GM19468 (cell line): ENCODE data around the gene CLN3.
A peak's percentile ranks its signal among the peaks of the same experiment; 100 is the strongest.
"Not testable (repeated sequence)": the region's sequence is repeated elsewhere in the genome, so short reads cannot be mapped to it uniquely, and the experiment has no call there.

Experiments used
- ATAC-seq: cut with Tn5 transposase; IDR thresholded peaks from one replicate; pipeline ENCODE4 v1.9.1; 2021; ENCODE audit warnings: mild to moderate bottlenecking, moderate library complexity, moderate number of reproducible peaks; ENCODE audit not compliant: unreplicated experiment; ENCODE audit errors: extremely low read depth

The CLN3 gene

DNA sequence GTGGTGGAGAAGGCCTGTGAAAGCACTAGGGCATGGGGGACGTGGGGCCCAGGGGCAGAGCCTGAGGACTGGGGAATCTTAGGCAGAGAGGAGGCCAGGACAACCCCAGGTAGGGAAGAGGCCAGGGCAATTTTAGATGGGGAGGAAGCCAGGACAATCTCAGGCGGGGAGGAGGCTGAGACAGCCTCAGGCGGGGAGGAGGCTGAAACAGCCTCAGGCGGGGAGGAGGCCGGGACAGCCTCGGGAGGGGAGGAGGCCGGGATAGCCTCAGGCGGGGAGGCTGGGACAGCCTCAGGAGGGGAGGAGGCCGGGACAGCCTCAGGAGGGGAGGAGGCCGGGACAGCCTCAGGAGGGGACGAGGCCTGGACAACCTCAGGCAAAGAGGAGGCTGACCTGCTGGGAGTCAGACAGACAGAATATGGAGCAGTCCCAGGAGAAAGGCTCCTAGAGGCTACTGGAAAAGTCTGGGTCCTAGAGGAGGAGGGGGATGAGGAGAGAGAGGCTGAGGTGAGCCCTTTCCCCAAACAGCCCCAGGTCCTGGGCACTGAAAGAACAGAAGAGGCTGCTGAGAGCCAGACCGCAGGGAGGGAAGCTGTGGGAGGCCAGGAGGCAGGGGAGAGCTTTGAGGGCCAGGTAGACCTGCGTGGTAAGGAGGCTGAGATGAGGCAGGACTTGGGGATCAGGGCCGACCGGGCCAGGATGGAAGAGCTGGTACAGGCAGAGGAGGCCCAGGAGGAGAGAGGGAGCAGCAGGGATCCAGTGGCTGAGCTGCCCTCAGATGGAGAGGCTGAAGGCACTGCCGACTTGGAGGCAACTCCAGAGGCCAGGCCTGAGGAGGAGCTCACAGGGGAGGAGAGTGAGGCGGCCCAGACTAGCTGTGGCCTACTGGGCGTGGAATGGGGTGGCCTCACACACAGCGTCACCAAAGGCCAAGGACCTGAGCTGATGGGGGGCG is 4.2 kb upstream of the CLN3 start:
- ATAC-seq = no peak

DNA sequence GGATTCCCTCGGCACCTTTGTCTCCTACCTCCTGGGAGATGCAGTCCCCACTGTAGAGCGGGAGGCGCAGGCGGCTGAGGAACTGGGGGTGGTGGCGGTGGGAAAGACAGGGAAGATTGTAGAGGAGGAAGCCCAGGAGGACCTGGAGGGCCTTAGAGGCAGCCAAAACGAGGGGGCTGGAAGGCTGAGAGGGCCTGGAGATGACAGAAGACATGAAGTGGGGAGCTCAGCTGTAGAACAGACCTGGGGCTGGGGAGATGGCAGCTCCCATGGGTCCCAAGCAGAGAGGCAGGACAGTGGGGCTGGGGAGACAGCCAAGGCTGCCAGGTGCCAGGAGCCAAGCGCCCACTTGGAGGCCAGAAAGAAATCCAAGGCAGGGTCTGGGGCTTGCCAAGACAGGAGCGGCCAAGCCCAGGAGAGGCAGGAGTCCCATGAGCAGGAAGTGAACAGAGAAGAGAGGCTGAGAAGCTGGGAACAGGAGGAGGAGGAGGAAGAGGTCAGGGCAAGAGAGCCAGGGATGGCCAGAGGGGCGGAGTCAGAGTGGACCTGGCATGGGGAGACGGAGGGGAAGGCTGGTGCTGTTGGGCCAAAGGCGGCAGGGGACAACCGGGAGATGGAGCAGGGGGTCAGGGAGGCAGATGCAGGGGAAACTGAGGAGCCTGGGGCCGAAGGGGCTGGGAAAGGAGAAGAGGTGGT is 3.4 kb upstream of the CLN3 start:
- no peak for ATAC-seq

DNA sequence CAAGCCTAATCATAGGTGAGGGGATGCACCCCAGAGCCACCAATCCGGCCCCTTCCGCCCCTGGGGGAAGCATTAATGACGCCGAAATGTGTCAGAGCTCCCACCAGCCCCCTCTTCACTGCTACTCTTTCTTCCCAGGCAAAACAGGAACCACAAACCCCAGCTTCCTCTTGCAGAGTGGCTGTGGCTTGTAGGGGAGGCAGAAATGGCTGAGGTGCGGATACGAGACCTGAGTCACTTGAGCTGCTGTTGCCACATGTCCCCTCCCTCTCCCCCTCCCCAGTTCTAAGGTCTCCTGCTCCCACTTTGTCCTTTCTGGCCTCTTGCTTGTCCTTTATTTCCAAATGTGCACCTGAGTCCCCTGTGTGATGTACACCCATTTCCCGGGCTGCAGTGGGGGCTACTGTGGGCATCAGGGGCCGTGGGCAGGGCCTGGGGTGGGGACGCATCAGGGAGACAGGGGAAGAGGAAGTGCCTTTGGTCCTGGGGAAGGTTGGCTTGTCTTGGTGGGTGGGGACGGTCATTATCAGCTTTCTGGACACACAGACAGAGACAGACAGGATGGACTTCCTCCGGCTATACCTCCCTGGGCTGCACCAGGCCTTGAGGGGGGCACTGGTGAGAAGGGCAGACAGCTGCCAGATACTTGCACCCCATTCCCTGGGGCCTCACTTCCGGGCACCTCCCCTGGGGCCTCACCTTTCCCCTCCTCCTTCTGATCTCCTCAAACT is 2.4 kb upstream of the CLN3 start, which contains the start of gene APOBR:
Gene APOBR, plus strand, starts transcription at position 523 of the 731 bp plus-strand sequence. Its CDS starts 39 bp downstream, at position 562.
- ATAC-seq = peak; percentile 37

DNA sequence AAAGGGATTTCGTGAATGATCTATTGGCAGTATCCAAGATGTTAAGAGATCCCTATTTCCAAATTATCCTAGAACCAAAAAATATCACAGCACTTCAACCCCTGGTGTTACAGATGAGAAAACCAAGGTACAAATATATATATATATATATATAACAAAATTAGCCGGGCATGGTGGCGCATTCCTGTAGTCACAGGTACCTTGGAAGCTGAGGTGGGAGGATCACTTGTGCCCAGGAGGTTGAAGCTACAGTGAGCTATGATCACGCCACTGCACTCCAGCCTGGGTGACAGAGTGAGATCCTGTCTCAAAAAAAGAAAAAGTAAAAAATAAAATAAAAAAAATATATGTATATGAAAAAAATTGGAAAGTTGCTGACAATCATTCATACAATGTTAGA is 637 bp upstream of the CLN3 start:
- no peak for ATAC-seq

DNA sequence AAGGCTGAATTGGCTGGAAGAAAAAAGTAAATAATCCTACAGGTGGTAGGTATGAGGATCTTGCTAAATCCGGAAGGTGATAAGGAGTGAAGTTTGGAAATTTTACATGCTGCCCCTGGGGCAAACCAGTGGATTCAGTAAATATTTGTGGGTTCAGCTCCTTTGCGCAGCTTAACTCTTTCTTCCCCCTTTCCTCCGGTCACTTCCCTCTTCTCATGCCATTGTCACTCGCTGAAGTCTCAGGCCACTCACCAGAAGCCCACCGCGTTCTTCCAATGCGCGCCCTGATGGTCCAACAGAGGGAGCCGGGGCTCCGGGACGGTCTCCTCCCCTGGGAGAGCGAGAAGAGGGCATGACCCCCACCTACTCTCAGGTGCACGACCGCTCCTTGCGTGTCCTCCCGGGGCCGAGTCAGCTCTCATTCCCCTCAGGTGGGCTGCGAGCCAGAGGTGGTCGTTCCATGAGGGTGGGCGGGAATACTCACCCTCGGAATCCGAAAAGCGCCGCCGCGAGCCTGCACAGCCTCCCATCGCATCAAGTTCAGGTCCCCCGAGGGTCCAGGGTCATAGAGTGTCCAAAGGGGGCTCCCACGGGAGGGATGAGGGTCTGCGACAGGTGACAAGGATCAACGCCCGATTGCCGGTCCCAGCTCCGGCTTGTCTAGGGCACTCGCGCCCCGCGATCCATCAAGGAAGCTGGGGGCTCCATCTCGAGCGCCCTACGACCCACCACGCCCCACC is 474 bp downstream of the CLN3 start:
- no peak for ATAC-seq

DNA sequence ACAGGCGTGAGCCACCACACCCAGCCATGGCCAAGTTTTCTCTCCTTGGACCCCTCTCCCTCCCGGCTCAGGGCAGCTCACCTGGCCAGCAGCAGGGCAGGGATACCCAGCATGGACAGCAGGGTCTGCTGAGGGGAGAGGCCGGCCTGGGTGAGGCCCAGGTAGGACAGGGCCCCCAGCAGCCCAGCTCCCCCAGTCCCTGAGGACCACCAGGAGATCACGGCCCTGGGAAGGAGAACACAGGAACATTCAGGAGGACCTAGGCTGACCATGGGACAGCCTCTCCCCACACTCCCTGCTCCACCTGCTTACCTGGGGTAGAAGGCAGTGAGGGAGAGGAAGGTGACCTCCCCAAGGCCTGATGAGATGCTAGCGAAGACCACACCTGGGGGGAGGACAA is 5.6 kb downstream of the CLN3 start:
- ATAC-seq = no peak

DNA sequence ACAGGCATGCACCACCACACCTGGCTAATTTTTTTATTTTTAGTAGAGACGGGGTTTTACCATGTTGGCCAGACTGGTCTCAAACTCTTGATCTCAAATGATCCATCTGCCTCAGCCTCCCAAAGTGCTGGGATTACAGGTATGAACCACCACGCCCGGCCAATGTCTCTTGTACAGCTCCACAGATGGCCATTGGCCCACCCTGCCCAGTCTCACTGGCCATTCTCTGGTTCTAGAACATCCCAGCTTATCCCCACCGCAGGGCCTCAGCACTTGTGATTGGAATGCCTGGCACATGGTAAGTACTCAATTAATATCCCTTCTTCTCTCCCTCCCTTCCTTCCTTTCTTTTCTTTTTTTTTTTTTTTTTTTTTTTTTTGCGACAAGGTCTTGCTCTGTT is 8.5 kb downstream of the CLN3 start:
- not testable (repeated sequence) for ATAC-seq

DNA sequence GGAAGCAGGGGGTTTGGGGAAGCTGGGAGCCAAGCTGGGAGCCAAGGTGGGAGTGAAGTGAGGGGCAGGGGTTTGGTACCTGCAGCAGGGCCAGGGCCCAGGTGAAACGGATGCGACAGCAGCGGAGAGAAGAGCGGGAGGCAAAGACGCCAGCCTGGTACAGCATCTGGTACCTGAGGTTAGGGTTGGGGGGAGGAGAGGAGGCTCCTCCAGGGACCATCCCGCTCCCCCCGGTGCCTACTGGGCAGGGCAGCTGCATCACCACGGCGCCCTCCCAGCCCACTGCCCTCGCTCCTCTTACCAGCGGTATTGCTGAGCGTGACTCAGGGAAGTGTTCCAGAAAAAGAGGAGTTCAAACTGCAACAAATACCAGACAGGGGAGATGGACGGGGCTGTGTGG is 9.8 kb downstream of the CLN3 start:
- no peak for ATAC-seq

DNA sequence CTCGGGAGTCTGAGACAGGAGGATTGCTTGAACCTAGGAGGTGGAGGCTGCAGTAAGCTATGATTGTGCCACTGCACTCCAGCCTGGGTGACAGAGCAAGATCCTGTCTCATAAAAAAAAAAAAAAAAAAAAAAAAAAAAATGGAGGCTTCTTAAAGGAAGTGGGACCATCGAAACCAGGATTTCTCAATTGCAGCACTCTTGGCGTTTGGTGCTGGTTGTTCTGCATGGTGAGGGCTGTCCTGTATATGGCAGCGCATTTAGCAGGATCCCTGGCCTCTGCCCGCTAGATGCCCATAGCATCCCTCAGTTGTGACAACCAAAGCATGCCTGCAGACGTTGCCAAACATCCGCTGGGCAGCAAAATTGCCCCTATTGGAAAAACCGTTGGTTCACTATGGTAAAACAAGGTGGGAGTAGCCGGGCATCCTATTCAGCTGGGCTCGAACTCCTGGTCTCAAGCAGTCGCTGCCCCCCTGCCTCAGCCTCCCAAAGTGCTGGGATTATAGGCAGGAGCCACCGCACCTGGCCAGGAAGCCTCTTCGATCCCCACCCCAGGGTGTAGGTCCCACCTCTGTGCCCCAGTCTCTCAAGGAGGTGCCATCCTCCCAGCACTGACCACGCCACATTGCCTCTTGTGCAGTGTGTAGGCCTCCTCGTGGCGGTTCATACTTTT is 13.2 kb downstream of the CLN3 start:
- ATAC-seq = no peak

DNA sequence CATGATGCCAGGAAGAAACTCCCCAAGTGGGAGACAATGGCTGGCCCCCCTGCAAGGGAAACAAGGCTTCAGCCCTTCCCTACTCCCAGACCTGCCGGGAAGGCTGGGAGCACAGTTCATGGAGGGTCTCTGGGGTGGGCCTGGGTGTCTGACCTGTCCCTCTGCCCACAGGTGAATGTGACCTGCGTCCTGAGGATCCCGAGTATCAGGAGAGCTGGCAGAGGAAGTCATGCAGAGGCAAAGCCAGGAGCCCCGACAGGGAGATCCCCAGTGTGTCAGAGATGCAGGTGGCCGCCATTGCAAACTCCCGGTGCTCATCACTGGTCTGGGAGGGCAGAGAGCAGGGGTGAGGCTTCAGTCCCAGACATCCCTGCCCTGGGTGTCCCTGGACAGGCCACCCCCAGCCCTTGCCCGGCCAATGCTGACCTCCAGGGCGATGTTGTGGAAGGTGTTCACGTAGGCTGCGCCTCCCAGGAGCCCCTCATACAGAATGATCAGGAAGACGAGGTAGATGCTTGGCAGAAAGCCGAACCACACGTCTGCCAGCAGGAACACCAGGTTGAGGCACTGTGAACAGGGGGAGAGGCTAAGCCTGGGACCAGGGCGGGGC is 14.5 kb downstream of the CLN3 start:
- no peak for ATAC-seq

DNA sequence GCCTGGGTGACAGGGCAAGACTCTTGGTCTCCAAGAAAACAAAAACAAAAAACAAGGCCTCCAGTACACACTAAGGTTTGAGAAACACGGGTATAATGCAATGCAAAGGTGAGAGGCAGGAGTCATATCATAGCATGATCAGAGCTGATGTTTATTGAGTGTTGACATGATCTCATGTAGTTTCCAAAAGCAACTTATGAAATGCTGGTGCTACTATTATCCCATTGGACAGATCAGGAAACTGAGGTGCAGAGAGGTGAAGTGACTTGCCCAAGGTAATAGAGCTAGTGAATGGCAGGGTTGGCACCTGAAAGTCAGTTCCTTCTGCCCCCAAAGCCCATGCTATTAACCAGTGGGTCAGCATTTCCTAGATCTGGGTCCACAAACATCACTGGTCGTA is 16.7 kb downstream of the CLN3 start:
- ATAC-seq = no peak

DNA sequence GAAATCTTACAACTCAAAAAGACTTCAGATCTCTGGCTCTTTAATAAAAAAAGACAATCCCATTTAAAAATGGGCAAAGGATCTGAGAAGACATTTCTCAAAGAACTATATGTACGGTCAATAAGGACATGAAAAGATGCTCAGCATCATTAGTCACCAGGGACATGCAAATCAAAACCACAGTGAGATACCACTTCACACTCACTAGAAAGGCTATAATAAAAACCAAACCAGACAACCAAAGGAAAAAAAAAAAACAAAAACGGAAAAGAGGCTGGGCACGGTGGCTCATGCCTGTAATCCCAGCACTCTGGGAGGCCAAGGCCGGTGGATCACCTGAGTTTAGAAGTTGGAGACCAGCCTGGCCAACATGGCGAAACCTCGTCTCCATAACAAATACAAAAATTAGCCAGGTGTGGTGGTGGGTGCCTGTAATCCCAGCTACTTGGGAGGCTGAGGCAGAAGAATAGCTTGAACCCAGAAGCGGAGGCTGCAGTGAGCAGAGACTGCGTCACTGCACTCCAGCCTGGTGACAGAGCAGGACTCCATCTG is 18.1 kb downstream of the CLN3 start:
- no peak for ATAC-seq

DNA sequence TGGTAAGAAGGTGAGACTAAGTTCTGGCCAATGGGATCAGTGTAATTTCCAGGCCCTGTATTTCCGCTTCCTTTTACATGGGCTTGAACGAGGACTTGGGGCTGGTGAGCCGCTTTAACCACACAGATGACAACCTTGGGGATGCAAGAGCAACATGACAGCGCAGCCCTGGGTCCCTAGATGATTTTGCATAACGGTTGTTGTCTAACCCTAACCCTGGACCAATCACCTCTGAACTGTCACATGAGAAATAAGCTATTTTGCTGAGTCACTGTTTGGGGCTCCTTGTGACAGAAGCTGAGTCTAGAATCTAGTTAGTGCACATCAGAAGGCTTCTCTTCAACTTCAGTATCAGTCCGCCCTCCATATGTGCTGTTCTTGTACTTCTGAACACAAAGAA is 44.8 kb downstream of the CLN3 start:
- ATAC-seq = not testable (repeated sequence)

DNA sequence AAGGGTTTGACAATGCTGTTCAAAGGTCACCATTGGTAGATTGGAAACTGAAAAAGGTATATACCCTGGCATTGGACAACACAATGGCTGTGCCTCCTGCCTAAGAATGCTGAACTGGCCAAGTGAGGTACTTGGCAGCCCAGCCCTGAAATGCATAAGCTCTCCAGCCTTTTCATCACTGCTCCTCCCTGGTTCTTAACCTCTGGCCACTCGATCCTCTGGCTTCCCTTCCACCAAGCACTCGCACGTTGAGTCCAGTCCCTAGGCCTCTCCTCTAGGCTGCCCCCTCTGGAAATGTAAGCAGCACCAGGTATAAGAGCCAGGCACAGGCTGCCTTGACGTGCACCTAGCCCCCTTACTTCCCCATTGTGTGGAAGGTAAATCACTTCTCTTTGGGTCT is 45.5 kb downstream of the CLN3 start:
- ATAC-seq = not testable (repeated sequence)

DNA sequence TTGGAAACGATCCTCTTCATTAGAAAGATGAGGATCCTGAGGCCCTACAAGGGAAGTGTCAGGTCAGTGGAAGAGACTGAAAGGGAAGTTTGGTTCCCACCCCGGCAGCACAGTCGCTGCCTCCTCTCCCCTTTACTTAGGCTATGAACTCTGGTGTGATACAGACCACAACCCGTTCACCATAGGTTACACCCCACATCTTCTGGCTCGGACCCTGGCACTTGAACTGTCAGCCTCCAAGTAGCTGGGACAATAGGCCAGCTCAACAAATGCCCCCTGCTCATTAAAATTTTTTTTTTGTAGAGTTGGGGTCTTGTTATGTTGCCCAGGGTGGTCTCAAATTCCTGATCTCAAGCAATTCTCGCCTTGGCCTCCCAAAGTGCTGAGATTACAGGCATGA is 47.9 kb downstream of the CLN3 start:
- not testable (repeated sequence) for ATAC-seq

DNA sequence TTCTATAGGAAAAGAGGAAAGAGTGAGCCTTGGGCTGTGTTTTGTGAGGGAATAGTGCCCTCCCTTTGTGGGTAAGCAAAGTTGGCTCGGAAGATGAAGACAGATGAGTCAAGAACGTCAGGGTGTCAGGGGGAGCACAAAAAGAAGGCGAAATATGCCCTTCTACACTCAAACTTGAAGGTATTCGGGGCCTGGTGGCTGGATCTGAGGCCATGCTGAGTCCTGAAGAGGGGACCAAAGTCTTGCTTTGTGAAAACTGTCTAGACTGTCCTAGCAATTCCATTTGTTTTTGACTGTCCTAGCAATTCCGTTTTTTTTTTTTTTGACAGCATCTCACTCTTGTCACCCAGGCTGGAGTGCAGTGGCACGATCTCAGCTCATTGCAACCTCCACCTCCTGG is 53.0 kb downstream of the CLN3 start:
- not testable (repeated sequence) for ATAC-seq

DNA sequence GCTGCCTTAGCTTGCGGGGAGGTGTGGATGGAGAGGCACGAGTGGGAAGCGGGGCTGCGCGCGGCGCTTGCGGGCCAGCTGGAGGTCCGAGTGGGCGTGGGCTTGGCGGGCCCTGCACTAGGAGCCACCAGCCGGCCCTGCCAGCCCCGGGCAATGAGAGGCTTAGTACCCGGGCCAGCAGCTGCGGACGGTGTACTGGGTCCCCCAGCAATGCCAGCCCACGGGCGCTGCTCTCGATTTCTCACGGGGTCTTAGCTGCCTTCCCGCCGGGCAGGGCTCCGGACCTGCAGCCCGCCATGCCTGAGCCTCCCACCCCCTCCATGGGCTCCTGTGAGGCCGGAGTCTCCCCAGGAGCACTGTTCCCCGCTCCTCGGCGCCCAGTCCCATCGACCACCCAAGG is 56.5 kb downstream of the CLN3 start:
- ATAC-seq = not testable (repeated sequence)
